RPMI7951 (cell line): ENCODE measurements around the gene RAP1B. TPM values are rescaled to one million over a fixed set of nuclear protein-coding genes. Genes with fewer than 3 reads are reported as not detected.

ENCODE experiments used
- DNase-seq: peaks from one replicate; pipeline ENCODE4 v3.0.0-alpha.2; 2012; ENCODE audit warnings: low read depth
- total RNA-seq: library from RNA; depleted of rRNA; stranded (reverse); fragments of >200 nt; shearing (Covaris generic); gene quantifications from 2 replicates; pipeline ENCODE4 v1.2.3, GENCODE V29; 2014; rRNA removed

RAP1B gene
- total RNA-seq, 1 experiment from 2014 or later = 128 TPM

DNA sequence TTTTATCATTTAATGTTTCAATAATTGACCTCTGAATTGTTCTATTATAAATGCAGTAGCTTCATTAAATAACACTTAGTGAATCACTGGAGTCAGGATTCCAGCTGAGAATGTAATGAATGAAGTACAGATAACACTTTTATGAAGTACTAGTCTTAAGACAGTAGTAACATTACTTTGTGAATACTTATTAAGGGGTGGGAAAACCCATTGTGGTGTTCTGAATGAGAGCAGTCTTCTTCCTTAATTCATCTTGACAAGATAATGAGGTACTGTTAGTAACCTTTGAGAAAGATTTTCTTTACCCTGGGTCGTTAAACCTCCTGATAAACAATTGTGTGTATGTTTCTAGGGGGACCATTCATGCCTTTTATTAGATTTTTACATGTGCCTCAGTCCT, 88.8 kb downstream of the RAP1B start:
- DNase-seq = no peak

Other genes with a start within 250 kb of the RAP1B start
- 88.5 and 130 TPM in 2 replicates for gene NUP107, start 76.1 kb downstream of the RAP1B start, total RNA-seq
- gene SLC35E3, start 135.3 kb downstream of the RAP1B start, total RNA-seq = 1.8 and 2.4 TPM in 2 replicates
- gene MDM2, start 197.3 kb downstream of the RAP1B start, total RNA-seq = 17.5 and 24.2 TPM in 2 replicates